Right forelimb (tissue), 1 donor: ENCODE measurements around the gene MACROH2A2.
"Not testable (repeated sequence)": the region's sequence is repeated elsewhere in the genome, so short reads cannot be mapped to it uniquely, and the experiment has no call there.

ENCODE experiments used
- DNase-seq: peaks from one replicate; pipeline ENCODE4 v3.0.0-alpha.2; 2018

The MACROH2A2 gene

GRCh38 chr10:70132098-70133029 is 79.7 kb downstream of the MACROH2A2 start, which contains the start of gene AIFM2:
AIFM2 (minus strand) TSS chr10:70132825; CDS start chr10:70124084, 8,741 bp downstream.
- peak; percentile 61 for DNase-seq

GRCh38 chr10:70135046-70135445 is 82.4 kb downstream of the MACROH2A2 start:
- DNase-seq = no peak

- no peak for DNase-seq
Measured at GRCh38 chr10:70135684-70136083, 83.0 kb downstream of the MACROH2A2 start.

GRCh38 chr10:70137135-70137534 is 84.5 kb downstream of the MACROH2A2 start:
- DNase-seq = no peak

- no peak for DNase-seq
Measured at GRCh38 chr10:70137927-70138883, 85.6 kb downstream of the MACROH2A2 start.

GRCh38 chr10:70139151-70139996 is 86.7 kb downstream of the MACROH2A2 start:
- DNase-seq = no peak

- no peak for DNase-seq
Measured at GRCh38 chr10:70139997-70140250, 87.3 kb downstream of the MACROH2A2 start.

GRCh38 chr10:70140297-70140696 is 87.7 kb downstream of the MACROH2A2 start:
- no peak for DNase-seq

- DNase-seq = no peak
Measured at GRCh38 chr10:70142555-70142954, 89.9 kb downstream of the MACROH2A2 start.

- no peak for DNase-seq
Measured at GRCh38 chr10:70144372-70145110, 91.9 kb downstream of the MACROH2A2 start.

- DNase-seq = no peak
Measured at GRCh38 chr10:70145166-70145665, 92.6 kb downstream of the MACROH2A2 start.

- peak; percentile 78 for DNase-seq
Measured at GRCh38 chr10:70145666-70146488, 93.2 kb downstream of the MACROH2A2 start.

GRCh38 chr10:70146489-70147258 is 94.0 kb downstream of the MACROH2A2 start, which contains the start of gene TYSND1:
TYSND1 (minus strand) TSS chr10:70146700; CDS start chr10:70146586, 114 bp downstream.
- peak; percentile 95 for DNase-seq

GRCh38 chr10:70147259-70147625 is 94.6 kb downstream of the MACROH2A2 start:
- no peak for DNase-seq

- DNase-seq = no peak
Measured at GRCh38 chr10:70148516-70148915, 95.9 kb downstream of the MACROH2A2 start.

GRCh38 chr10:70155255-70155838 is 102.7 kb downstream of the MACROH2A2 start:
- DNase-seq = no peak

GRCh38 chr10:70158113-70158512 is 105.5 kb downstream of the MACROH2A2 start:
- no peak for DNase-seq

- not testable (repeated sequence) for DNase-seq
Measured at GRCh38 chr10:70159366-70159765, 106.7 kb downstream of the MACROH2A2 start.

- DNase-seq = no peak
Measured at GRCh38 chr10:70160798-70161197, 108.2 kb downstream of the MACROH2A2 start.
